ENCODE measurements around the gene GABRR1.
"Not testable (repeated sequence)": the region's sequence is repeated elsewhere in the genome, so short reads cannot be mapped to it uniquely, and the experiment has no call there.

The GABRR1 gene

DNA sequence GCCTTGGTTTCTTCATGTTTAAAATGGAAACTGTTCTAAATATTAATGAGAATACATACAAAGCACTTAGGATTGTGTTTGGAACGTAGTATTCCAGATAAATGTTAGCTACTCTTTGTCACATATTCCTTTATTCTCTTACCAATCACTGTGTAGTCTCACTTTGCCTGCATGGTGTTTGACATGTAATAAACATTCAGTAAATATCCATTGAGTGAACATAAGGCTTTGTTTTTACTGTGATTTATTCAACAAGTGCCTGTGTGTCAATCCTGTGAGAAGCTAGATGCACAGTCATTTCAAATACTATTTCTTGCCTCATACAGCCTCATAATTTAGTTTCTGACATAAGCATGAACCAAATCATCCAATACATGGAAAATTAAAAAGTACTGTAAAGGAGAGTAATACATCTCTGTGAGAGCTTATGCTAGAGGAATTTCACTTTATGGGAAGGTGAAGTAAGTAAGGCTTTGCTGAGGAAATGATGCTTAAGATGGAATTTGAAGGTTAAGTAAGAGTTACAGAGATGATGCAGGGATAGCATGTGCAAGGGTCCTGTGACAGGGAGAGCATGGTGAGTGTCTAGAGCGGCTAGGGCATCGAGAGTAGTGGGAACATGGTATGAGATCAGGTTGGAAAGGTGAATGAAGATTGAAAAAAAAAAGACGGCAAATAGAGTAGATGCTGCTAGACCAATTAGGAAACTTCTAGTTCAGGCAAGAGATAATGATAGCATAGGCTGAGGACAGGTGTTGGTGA lies 56.6 kb downstream of the GABRR1 start:
- DNase-seq (ENCODE audit: low read depth, low spot score), result no peak

- DNase-seq (ENCODE audit: low read depth, low spot score), result no peak
Measured at GRCh38 chr6:89154131-89154530, 63.0 kb downstream of the GABRR1 start.

DNA sequence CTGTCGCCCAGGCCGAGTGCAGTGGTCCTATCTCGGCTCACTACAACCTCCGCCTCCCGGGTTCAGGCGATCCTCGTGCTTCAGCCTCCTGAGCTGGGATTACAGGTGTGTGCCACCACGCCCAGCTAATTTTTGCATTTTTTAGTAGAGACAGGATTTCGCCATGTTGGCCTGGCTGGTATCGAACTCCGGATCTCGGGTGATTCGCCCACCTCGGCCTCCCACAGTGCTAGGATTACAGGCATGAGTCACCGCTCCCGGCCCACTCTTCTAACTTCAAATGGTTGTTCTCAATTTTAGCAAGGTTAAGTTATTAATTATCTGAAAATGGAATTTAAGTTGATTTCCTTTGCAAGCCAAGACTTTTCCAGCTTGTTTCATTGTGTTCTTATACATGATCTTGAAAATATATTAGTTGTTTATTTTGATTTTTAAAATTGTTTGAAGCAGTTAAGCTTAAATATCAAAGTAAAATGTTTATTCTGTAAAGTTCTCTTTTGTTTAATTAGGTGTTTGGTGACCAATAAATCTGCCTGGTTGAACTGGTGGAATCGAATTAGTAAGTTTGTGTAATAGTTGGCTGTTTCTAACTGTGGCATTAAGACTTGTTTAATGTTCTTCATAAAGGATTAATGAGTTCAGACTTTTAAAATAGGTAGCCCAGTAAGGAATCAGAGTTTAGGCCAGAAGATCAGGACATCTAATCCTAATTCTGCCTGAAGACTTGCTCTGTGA lies 69.0 kb downstream of the GABRR1 start:
- no peak for DNase-seq (ENCODE audit: low read depth, low spot score)

- DNase-seq (ENCODE audit: low read depth, low spot score), result peak; percentile 2
Measured at GRCh38 chr6:89146718-89147700, 70.1 kb downstream of the GABRR1 start.

- DNase-seq (ENCODE audit: low read depth, low spot score), result peak; percentile 29
Measured at GRCh38 chr6:89145956-89146717, 71.0 kb downstream of the GABRR1 start, which contains the start of gene PM20D2. PM20D2 (plus strand) TSS chr6:89146055; CDS start chr6:89146145, 90 bp downstream.

DNA sequence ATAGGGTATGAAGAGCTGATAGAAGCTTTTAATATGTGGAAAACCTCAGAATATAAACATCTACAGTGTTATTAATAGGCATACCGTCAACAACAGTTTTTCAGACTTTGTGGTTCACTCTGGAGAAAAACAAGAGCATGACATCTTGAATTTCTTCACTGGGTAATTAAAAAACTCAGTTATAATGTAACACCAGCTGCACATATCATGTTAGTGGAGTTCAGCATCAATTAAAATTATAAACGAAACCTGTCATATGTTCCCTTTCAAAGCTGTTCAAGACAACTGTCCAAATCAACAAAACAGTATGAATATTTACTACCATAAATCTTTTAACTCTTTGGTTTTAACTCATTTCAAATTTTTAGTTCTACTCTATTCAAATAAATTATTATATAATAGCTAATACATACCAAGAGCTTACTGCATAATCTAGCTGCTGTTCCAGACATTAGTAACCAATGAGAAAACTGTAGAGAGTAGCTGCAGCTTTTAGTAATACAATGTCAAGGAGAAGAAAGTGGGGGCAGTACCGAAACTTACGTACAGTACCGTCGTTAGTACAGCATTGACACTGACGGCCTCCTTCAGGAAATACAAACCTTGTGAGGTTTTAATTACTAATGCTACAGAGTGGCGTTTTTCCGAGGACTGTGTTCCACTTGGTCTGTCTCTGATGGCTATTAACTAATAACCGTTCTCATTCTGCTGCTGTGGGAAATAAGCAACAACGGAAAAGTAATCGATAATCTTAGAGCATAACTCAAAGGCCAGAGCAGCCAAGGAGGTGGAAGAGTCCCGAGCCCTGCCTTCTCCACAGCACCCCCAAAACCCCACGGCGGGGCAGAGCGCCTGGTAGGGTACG lies 71.8 kb downstream of the GABRR1 start:
- DNase-seq (ENCODE audit: low read depth, low spot score), result no peak

GRCh38 chr6:89144354-89144906 lies 72.7 kb downstream of the GABRR1 start:
- DNase-seq (ENCODE audit: low read depth, low spot score), result no peak

- DNase-seq (ENCODE audit: low read depth, low spot score), result no peak
Measured at GRCh38 chr6:89140347-89141156, 76.6 kb downstream of the GABRR1 start.

GRCh38 chr6:89139509-89140346 lies 77.4 kb downstream of the GABRR1 start:
- no peak for DNase-seq (ENCODE audit: low read depth, low spot score)

- no peak for DNase-seq (ENCODE audit: low read depth, low spot score)
Measured at GRCh38 chr6:89138173-89138572, 79.0 kb downstream of the GABRR1 start.

DNA sequence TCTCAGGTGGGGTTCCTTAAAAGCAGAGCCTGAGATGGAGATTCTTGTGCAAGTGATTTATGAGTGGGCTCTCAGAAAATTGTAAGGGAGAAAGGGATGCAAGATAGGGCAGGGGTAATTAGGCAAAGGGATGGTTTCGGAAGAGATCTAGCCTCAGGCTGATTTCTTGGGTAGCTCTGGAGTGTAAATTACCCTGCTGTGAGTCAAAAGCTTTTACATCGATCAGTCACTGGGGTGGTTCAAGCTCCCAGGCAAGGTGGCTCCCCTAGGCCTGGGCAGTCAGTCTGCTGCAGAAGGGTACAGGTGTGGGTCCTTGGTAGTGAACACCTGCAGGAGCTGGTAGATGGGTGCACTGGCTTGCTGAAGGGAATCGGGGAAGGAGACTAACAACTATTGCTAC lies 82.4 kb downstream of the GABRR1 start:
- DNase-seq (ENCODE audit: low read depth, low spot score), result no peak

DNA sequence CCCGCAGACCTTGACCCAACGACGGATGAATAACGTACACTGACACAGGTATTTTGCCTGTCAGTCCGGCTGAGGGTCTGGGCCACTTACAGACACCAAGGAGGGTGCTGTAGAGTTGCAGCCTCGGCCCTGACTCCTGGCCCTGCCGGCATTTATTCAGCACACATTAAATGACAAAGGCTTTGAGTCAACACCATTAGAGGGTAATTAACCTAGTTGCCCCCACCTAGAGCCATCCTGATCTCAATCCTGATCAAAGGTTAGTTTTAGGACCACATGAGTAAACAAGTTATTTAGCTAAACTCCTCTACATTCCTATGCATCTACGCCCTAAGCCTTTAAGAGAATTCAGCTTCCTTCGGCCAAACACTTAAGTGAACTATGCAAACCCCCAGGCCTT lies 83.2 kb downstream of the GABRR1 start:
- no peak for DNase-seq (ENCODE audit: low read depth, low spot score)

DNA sequence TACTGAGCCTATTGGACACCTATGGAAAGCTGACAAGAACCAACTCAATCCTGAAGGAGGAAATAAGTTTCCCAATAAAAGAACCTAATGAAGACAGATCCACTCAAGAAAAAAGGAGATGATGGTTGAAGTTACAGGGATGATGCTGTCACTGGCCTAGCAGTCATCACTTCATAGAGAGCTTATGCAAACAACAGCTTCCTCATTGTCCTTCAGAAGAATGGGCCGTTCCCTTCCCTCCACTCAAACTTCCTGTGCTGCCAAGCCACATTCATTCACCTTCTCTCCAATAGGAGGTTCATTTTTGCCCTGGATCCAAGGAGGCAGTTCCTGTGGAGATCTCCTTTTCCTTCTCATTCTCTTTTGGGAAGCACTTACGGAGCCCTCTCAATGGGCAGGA lies 85.1 kb downstream of the GABRR1 start:
- DNase-seq (ENCODE audit: low read depth, low spot score), result no peak

- DNase-seq (ENCODE audit: low read depth, low spot score), result no peak
Measured at GRCh38 chr6:89131599-89131998, 85.6 kb downstream of the GABRR1 start.

DNA sequence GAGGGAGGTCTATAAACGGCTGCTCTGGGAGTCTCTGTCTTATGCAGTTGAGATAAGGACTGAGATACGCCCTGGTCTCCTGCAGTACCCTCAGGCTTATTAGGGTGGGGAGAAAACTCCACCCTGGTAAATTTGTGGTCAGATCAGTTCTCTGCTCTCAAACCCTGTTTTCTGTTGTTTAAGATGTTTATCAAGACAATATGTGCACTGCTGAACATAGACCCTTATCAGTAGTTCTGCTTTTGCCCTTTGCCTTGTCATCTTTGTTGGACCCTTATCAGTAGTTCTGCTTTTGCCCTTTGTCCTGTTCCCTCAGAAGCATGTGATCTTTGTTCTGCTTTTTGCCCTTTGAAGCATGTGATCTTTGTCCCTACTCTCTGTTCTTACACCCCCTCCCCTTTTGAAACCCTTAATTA lies 88.9 kb downstream of the GABRR1 start:
- not testable (repeated sequence) for DNase-seq (ENCODE audit: low read depth, low spot score)
